Globus pallidus (tissue), 1 donor: ENCODE results near the gene PLET1.

ENCODE experiments used
- DNase-seq: peaks from one replicate; pipeline ENCODE4 v3.0.0-alpha.2; 2015; ENCODE audit warnings: low spot score

The PLET1 gene

GRCh38 chr11:112281726-112282125, 21.1 kb upstream of the PLET1 start:
- DNase-seq = no peak

DNA sequence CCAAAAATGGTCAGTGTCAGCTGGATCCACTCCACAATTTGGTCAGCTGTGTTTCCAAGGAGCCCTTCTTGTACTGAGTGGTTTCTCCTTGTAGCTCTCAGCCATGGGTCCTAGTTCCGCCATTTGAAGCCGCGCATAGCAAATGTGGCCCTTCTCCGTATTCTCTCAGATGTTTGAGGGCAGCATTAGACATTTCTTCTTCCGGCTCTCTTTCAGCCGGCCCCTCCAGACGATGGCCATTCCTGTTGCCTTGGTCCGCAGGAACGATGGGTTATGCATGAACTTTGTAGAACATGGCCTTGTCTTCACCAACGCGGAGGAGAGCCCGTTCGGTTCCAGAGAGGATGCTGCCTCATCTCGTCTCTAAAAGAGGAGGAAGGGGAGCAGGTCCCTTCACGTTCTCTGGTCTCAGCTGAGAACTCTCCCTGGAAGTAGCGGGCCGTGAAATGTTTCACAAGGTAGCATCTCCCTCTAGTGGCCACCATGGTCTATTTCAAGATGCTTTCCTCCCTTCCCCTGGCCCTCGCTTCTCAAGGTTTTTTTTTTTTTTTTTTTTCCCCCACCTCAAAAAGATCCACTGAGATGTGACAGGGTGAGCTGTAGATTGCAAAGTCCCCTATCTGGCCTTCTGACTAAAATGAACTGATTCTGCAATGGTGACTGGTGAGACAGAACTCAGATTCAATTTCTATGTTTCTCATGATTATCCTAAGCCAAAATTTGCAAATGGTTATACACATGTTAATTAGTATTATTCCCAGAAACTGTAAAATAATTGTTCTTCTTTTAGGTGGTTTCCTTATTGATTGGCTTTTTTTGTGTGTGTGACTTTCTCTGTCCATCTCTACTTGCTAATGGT, 19.8 kb upstream of the PLET1 start:
- peak; percentile 85 for DNase-seq

- peak; percentile 63 for DNase-seq
These were observed 19.2 kb upstream of the PLET1 start for GRCh38 chr11:112279901-112280267.

DNA sequence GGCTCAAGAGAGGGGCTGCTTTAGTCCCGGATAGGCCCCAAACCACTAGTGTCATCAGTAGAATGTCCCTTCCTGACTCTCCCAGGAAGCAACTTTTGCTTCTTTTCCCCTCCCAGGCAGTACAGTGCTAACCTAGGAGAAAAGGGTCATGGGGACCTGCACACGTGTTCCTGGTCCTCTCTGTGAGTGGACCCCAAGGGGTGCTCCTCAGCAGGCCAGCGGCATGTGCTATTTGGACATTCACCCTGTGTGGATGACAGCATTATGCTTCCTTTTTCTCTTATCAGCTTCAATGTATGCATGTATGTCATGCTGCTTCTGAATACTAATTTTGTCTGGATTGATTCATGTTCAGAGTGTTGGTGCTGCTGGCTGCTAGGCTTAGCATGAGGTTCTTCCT, 18.1 kb upstream of the PLET1 start:
- DNase-seq = no peak

DNA sequence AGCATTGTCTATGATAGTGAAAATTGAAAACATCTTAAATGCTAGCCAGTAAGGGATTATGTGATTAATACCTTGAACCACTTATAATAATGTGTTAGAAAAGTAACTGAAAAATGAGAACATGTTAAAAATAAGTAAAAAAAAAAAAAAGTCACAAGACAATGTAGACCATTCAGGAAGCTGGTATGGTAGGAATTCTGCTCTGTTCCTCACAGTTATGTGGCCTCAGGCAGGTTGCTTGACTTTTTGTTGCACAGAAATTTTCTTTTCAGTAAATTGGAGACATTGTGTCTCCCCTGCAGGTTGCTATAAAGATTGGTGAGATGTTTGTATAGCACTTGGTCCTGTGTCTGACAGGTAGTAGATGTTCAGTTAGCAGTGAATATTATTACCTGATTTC, 17.3 kb upstream of the PLET1 start:
- DNase-seq = no peak

DNA sequence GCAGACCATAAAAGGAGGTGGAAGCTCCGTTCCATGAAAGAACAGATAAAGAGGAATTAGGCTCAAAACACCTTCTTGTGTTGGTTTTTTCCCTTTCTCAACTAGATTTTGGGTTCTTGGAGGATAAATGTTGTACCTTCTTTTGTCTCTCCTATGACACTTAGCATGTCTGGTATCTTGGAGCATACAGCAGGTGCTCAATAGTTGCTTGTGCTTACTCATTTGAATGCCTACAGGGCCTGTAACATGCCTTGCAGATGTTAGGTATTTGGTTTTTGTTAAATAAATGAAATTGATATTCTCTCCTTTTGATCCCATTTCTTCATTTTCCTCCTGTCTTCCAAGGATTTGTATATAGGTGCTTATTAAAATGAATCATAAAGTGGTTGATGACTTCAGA, 16.4 kb upstream of the PLET1 start:
- DNase-seq = no peak

DNA sequence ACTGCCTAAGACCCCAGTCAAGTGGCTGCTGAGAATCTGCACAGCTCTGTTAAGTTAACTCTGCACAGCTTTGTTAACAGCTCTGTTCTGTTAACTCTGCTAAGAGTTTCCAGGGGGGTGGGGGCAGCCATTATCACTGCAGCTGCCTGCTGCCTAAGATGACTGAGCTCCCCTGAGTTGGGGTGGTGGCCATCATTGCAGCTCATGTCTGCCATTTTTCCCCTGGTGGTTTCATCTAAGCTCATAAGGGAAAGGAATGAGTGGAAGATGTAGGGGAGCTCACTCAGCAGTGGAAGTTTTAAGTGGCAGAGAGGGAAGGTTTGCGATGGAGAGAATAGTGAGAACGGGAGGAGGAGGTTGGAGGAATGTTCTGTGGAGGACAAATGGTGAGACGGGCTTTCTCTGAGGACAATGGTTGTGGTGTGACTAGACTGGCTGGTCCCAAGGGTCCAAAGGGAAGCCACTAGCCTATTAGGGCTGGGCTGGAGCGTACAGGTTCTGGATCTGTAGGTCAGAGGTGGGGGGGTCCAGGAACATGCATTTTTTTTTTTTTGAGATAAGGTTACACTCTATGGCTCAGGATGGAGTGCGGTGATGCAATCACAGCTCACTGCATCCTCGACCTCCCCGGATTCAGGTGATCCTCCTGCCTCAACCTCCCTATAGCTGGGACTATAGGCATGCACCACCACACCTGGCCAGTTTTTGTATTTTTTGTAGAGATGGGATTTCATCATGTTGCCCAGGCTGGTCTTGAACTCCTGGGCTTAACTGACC, 13.5 kb upstream of the PLET1 start:
- DNase-seq = no peak

GRCh38 chr11:112273066-112273465, 12.4 kb upstream of the PLET1 start:
- DNase-seq = no peak

GRCh38 chr11:112271242-112271641, 10.6 kb upstream of the PLET1 start:
- DNase-seq = no peak

GRCh38 chr11:112270551-112271180, 10.0 kb upstream of the PLET1 start:
- DNase-seq = no peak

GRCh38 chr11:112269139-112269538, 8.5 kb upstream of the PLET1 start:
- no peak for DNase-seq

DNA sequence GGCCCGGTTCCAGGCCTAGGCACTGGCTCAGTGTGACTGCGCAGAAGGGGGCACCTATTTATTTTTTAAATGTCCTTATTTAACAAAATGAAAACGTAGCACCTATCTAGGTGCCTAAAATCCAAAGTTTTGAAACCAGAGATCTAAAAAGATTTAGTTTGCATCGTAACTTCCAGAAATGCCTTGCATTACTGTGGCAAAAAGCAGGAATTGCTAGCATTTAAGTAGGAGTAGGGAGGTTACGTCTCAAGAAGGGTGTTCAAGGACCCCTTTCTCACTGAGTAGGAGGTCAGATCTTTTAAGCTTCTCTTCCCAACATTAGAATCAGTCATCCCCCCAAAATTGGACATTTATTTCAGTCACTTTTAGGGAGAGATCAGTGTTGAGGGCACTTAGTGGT, 7.7 kb upstream of the PLET1 start:
- no peak for DNase-seq

- DNase-seq = no peak
These were observed 6.5 kb upstream of the PLET1 start for GRCh38 chr11:112267188-112267591.

- no peak for DNase-seq
These were observed 5.7 kb upstream of the PLET1 start for GRCh38 chr11:112266410-112266778.

- no peak for DNase-seq
These were observed 5.2 kb upstream of the PLET1 start for GRCh38 chr11:112265659-112266409.

DNA sequence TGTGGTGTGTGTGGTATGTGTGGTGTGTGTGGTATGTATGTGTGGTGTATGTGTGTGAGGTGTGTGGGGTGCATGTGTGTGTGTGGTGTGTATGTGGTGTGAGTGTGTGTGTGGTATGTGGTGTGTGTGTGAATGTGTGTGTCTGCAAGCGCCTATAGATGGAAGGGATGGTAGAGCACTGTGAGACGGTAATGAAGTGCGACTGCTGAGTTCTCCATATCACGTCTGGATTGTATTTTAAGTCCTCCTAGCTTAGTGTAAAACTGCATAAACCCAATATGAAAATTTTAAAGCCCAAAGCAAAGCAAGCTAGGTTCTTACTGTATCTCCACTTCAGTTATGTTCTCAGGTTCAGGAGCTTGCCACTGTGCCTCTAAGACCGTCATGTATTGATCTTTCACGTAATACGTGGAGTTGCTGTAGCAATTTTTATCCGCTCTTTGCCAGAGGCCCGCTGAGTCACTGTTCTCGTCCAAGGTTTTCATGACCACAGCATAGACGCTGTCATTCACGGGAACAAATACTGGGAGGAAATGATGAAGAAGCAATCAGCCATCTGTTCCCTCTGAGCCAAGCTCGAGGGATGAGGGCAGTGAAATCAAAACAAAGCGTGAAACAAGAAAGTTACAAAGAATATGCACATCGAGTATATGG, 5.5 kb downstream of the PLET1 start:
- no peak for DNase-seq

- DNase-seq = no peak
These were observed 6.9 kb downstream of the PLET1 start for GRCh38 chr11:112253605-112254242.

DNA sequence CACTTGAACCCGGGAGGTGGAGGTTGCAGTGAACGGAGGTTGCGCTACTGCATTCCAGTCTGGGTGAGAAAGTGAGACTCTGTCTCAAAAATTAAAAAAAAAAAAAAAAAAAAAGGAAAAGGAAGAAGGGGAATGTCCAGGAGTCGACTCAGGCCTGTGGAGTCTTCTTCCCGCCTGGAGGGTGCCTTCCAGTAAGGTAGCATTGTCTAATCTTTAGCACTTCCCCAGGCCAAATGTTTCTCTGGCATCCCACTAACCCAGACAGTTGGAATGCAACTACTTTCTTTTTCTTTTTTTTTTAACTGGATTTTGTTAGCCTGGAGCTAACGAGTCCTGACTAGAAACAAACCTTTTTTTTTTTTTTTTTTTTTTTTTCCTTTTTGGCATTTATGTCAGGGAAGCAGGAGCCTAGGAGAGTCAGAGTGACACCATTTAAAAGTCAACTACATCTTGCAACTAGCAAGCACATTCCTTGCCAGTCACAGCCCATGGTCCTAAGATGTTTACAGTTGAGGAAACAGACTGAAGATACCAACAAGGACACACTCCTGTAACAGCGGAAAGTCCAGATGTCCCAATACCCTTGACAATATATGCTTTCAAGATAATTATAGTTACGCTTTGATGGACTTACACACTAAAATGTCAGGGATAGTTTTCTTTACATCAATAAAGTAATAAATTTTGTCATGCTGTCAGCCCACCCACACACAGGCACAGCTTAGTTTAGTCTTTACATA, 10.6 kb downstream of the PLET1 start:
- DNase-seq = no peak

DNA sequence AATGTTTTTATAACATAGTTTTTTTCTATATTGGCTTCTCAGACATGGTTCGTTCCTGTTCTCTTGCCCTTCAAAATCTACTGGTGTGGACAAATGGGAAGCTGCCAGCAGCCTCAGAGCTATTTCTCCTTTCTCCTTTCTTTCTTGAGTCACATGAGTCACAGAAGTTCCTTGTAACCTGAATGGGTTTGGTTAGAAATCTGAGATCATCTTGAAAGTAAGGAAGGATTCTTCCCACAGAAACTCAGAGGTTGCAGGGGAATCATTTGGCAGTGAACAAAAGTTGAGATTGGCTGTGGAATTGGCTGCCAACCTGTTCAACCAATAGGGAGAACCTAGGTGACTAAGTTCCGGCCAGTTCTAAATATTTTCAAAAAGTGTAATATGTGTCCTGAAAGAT, 12.5 kb downstream of the PLET1 start:
- DNase-seq = no peak

GRCh38 chr11:112247201-112247600, 13.5 kb downstream of the PLET1 start:
- no peak for DNase-seq

GRCh38 chr11:112241486-112241885, 19.2 kb downstream of the PLET1 start:
- DNase-seq = no peak
